HG03457 (cell line): ENCODE measurements around the gene RBM26.
"Not testable (repeated sequence)": the region's sequence is repeated elsewhere in the genome, so short reads cannot be mapped to it uniquely, and the experiment has no call there.

Experiments
- ATAC-seq: cut with Tn5 transposase; IDR thresholded peaks from one replicate; pipeline ENCODE4 v1.9.1; 2021; ENCODE audit warnings: moderate number of reproducible peaks; ENCODE audit not compliant: unreplicated experiment

The RBM26 gene

GRCh38 chr13:79389026-79389425, 17.0 kb downstream of the RBM26 start:
- ATAC-seq: no peak

GRCh38 chr13:79387853-79388252, 18.2 kb downstream of the RBM26 start:
- no peak for ATAC-seq

- no peak for ATAC-seq
These were observed 19.8 kb downstream of the RBM26 start for GRCh38 chr13:79386125-79386826.

GRCh38 chr13:79385694-79386093, 20.4 kb downstream of the RBM26 start:
- peak; percentile 94 for ATAC-seq

- no peak for ATAC-seq
These were observed 21.9 kb downstream of the RBM26 start for GRCh38 chr13:79384022-79384610.

GRCh38 chr13:79382545-79383275, 23.3 kb downstream of the RBM26 start:
- peak; percentile 33 for ATAC-seq

- ATAC-seq: no peak
These were observed 25.1 kb downstream of the RBM26 start for GRCh38 chr13:79380997-79381396.

GRCh38 chr13:79379274-79379673, 26.8 kb downstream of the RBM26 start:
- no peak for ATAC-seq

- no peak for ATAC-seq
These were observed 29.2 kb downstream of the RBM26 start for GRCh38 chr13:79376843-79377242.

GRCh38 chr13:79374578-79374977, 31.5 kb downstream of the RBM26 start:
- ATAC-seq: no peak

- ATAC-seq: no peak
These were observed 32.1 kb downstream of the RBM26 start for GRCh38 chr13:79373916-79374315.

- no peak for ATAC-seq
These were observed 36.8 kb downstream of the RBM26 start for GRCh38 chr13:79369226-79369625.

GRCh38 chr13:79365981-79366380, 40.1 kb downstream of the RBM26 start:
- ATAC-seq: no peak

GRCh38 chr13:79361299-79361698, 44.8 kb downstream of the RBM26 start:
- no peak for ATAC-seq

- no peak for ATAC-seq
These were observed 46.0 kb downstream of the RBM26 start for GRCh38 chr13:79360095-79360494.

GRCh38 chr13:79359064-79359463, 47.0 kb downstream of the RBM26 start:
- no peak for ATAC-seq

GRCh38 chr13:79354285-79354684, 51.8 kb downstream of the RBM26 start:
- no peak for ATAC-seq

- no peak for ATAC-seq
These were observed 52.4 kb downstream of the RBM26 start for GRCh38 chr13:79353693-79354092.

GRCh38 chr13:79352107-79352506, 53.9 kb downstream of the RBM26 start:
- no peak for ATAC-seq

GRCh38 chr13:79349608-79350007, 56.4 kb downstream of the RBM26 start:
- not testable (repeated sequence) for ATAC-seq

- no peak for ATAC-seq
These were observed 57.0 kb downstream of the RBM26 start for GRCh38 chr13:79349011-79349410.

- no peak for ATAC-seq
These were observed 59.6 kb downstream of the RBM26 start for GRCh38 chr13:79346300-79346914.
